Nephron (organoid): ENCODE measurements around the gene SEC24B.

Experiments
- H3K27ac Mint-ChIP-seq, 3 experiments: 2 replicates each; pipeline ENCODE4 v1.8.0; 2020; ENCODE audit warnings: mixed read lengths in 3 of 3, mild to moderate bottlenecking in 2 of 3, moderate library complexity in 1 of 3
- H3K27me3 Mint-ChIP-seq: 2 replicates; pipeline ENCODE4 v1.8.0; 2021; ENCODE audit warnings: low read depth, mild to moderate bottlenecking, moderate library complexity, mixed read lengths
- H3K36me3 Mint-ChIP-seq: 2 replicates; pipeline ENCODE4 v1.8.0; 2020; ENCODE audit warnings: low read depth, mixed read lengths
- H3K4me1 Mint-ChIP-seq: 2 replicates; pipeline ENCODE4 v1.8.0; 2020; ENCODE audit warnings: mixed read lengths
- H3K4me3 Mint-ChIP-seq, 3 experiments: 2 replicates each; pipeline ENCODE4 v1.8.0; 2020; ENCODE audit warnings: mild to moderate bottlenecking in 3 of 3, mixed read lengths in 3 of 3, moderate library complexity in 2 of 3
- H3K9me3 Mint-ChIP-seq: 2 replicates; pipeline ENCODE4 v1.8.0; 2020; ENCODE audit warnings: mixed read lengths
- CTCF ChIP-seq, 3 experiments: fragments of 200-600 bp; sonication (generic); IDR thresholded peaks; one replicate each; pipeline ENCODE4 v1.5.0; 2021; ENCODE audit warnings: antibody characterized with exemption in 3 of 3; ENCODE audit not compliant: unreplicated experiment in 3 of 3

Gene SEC24B

GRCh38 chr4:109589119-109589518 lies 155.5 kb downstream of the SEC24B start:
- no peak overlapping the region for H3K4me3 Mint-ChIP-seq
- peaks cover 16% of the 10 kb centered on the region for H3K9me3 Mint-ChIP-seq
- H3K36me3 Mint-ChIP-seq, result no peaks in the 10 kb centered on the region
- no peaks in the 10 kb centered on the region for H3K4me1 Mint-ChIP-seq
- TF ChIP-seq CTCF (IDR thresholded peaks at IDR 0.05; ENCODE audit: unreplicated experiment in 3 of 3), result no peak
- peak overlapping the region in 1 of 3 experiments; percentile 6 for H3K27ac Mint-ChIP-seq
- no peaks in the 10 kb centered on the region for H3K27me3 Mint-ChIP-seq

GRCh38 chr4:109589605-109590004 lies 156.0 kb downstream of the SEC24B start:
- no peak for TF ChIP-seq CTCF (IDR thresholded peaks at IDR 0.05; ENCODE audit: unreplicated experiment in 3 of 3)
- no peaks in the 10 kb centered on the region for H3K4me1 Mint-ChIP-seq
- H3K27ac Mint-ChIP-seq, result peak overlapping the region in 1 of 3 experiments; percentile 6
- no peaks in the 10 kb centered on the region for H3K36me3 Mint-ChIP-seq
- H3K27me3 Mint-ChIP-seq, result no peaks in the 10 kb centered on the region
- H3K9me3 Mint-ChIP-seq, result peaks cover 11% of the 10 kb centered on the region
- H3K4me3 Mint-ChIP-seq, result no peak overlapping the region
